H9 (cell line): Measurements from ENCODE around the gene EVC. TPM values are rescaled to one million over a fixed set of nuclear protein-coding genes. Genes with fewer than 3 reads are reported as not detected.

ENCODE experiments used
- DNase-seq: peaks from one replicate; pipeline ENCODE4 v3.0.0-alpha.2; 2017
- H2AFZ ChIP-seq: one replicate; pipeline ENCODE4 v1.6.1; 2013; ENCODE audit warnings: mild to moderate bottlenecking, low read length, control low read depth, moderate library complexity
- H2AK5ac ChIP-seq: 2 replicates; pipeline ENCODE4 v1.6.1; 2013; ENCODE audit warnings: low read length, control low read depth, mixed read lengths; ENCODE audit not compliant: insufficient read length
- H2BK120ac ChIP-seq: one replicate; pipeline ENCODE4 v1.6.1; 2013; ENCODE audit warnings: low read depth, mild to moderate bottlenecking, low read length, control low read depth, inconsistent platforms; ENCODE audit not compliant: poor library complexity, severe bottlenecking
- H2BK12ac ChIP-seq: 2 replicates; pipeline ENCODE4 v1.6.1; 2013; ENCODE audit warnings: low read length, control low read depth, mixed read lengths, low read depth; ENCODE audit not compliant: insufficient read length
- H2BK15ac ChIP-seq: 2 replicates; pipeline ENCODE4 v1.6.1; 2013; ENCODE audit warnings: low read depth, low read length, control low read depth
- H2BK20ac ChIP-seq: one replicate; pipeline ENCODE4 v1.6.1; 2013; ENCODE audit warnings: low read depth, mild to moderate bottlenecking, low read length, control low read depth, inconsistent platforms; ENCODE audit not compliant: poor library complexity, severe bottlenecking
- H2BK5ac ChIP-seq: 2 replicates; pipeline ENCODE4 v1.6.1; 2013; ENCODE audit warnings: low read length, control low read depth, mixed read lengths; ENCODE audit not compliant: insufficient read length
- H3K14ac ChIP-seq: 2 replicates; pipeline ENCODE4 v1.6.1; 2013; ENCODE audit warnings: low read length, control low read depth; ENCODE audit not compliant: insufficient read depth
- H3K18ac ChIP-seq: 2 replicates; pipeline ENCODE4 v1.6.1; 2013; ENCODE audit warnings: low read depth, mild to moderate bottlenecking, mixed read lengths, low read length, control low read depth; ENCODE audit not compliant: insufficient read length
- H3K23ac ChIP-seq: 2 replicates; pipeline ENCODE4 v1.6.1; 2013; ENCODE audit warnings: low read length, control low read depth, mixed read lengths, low read depth; ENCODE audit not compliant: insufficient read length
- H3K23me2 ChIP-seq: 2 replicates; pipeline ENCODE4 v1.6.1; 2013; ENCODE audit warnings: low read depth, mild to moderate bottlenecking, mixed read lengths, low read length, control low read depth; ENCODE audit not compliant: insufficient read length, poor library complexity, severe bottlenecking
- H3K27ac ChIP-seq: 2 replicates; pipeline ENCODE4 v1.5.1; 2013; ENCODE audit warnings: low read length, control low read depth, mixed read lengths, low read depth; ENCODE audit not compliant: insufficient read length
- H3K27me3 ChIP-seq: 2 replicates; pipeline ENCODE4 v1.6.1; 2013; ENCODE audit warnings: low read length, control low read depth, inconsistent platforms; ENCODE audit not compliant: insufficient read depth
- H3K4ac ChIP-seq: 2 replicates; pipeline ENCODE4 v1.6.1; 2013; ENCODE audit warnings: low read depth, mild to moderate bottlenecking, control low read depth, inconsistent platforms, low read length, moderate library complexity
- H3K4me1 ChIP-seq: 2 replicates; pipeline ENCODE4 v1.6.1; 2013; ENCODE audit warnings: low read length, control low read depth, inconsistent platforms; ENCODE audit not compliant: insufficient read depth
- H3K4me2 ChIP-seq: 2 replicates; pipeline ENCODE4 v1.6.1; 2013; ENCODE audit warnings: low read length, control low read depth, mixed read lengths; ENCODE audit not compliant: insufficient read length, insufficient read depth
- H3K56ac ChIP-seq: 2 replicates; pipeline ENCODE4 v1.6.1; 2013; ENCODE audit warnings: low read depth, mild to moderate bottlenecking, mixed read lengths, low read length, control low read depth; ENCODE audit not compliant: insufficient read length
- H3K79me1 ChIP-seq: 2 replicates; pipeline ENCODE4 v1.6.1; 2013; ENCODE audit warnings: low read depth, mild to moderate bottlenecking, moderate library complexity, low read length, control low read depth, inconsistent platforms; ENCODE audit not compliant: insufficient read depth, poor library complexity, severe bottlenecking
- H3K79me2 ChIP-seq: 2 replicates; pipeline ENCODE4 v1.6.1; 2013; ENCODE audit warnings: low read length, control low read depth, inconsistent platforms; ENCODE audit not compliant: insufficient read depth
- H3K9ac ChIP-seq: 2 replicates; pipeline ENCODE4 v1.6.1; 2013; ENCODE audit warnings: low read length, control low read depth, mixed read lengths; ENCODE audit not compliant: insufficient read length; ENCODE audit errors: extremely low read depth
- H3K9me3 ChIP-seq: one replicate; pipeline ENCODE4 v1.6.1; 2013; ENCODE audit warnings: low read depth, low read length, inconsistent platforms; ENCODE audit not compliant: control insufficient read depth
- H3T11ph ChIP-seq: one replicate; pipeline ENCODE4 v1.6.1; 2013; ENCODE audit warnings: mild to moderate bottlenecking, low read length, control low read depth, inconsistent platforms
- H4K20me1 ChIP-seq: one replicate; pipeline ENCODE4 v1.6.1; 2013; ENCODE audit not compliant: control insufficient read depth, insufficient read length, insufficient read depth
- H4K5ac ChIP-seq: 2 replicates; pipeline ENCODE4 v1.6.1; 2013; ENCODE audit warnings: low read depth, mild to moderate bottlenecking, mixed read lengths, low read length, control low read depth; ENCODE audit not compliant: insufficient read length
- H4K8ac ChIP-seq: replicated peaks from 2 replicates; pipeline ENCODE4 v1.6.1; 2013; ENCODE audit warnings: low read length, control low read depth, mixed read lengths, low read depth; ENCODE audit not compliant: insufficient read length
- H4K91ac ChIP-seq: 2 replicates; pipeline ENCODE4 v1.6.1; 2013; ENCODE audit warnings: low read depth, mild to moderate bottlenecking, moderate library complexity, mixed read lengths, low read length, control low read depth; ENCODE audit not compliant: insufficient read length
- H3K27ac Mint-ChIP-seq, 3 experiments: 2 replicates in 2 of 3; 3 replicates in 1 of 3; pipeline ENCODE4 v1.8.0; 2020 to 2021; ENCODE audit warnings: mixed read lengths in 3 of 3, mild to moderate bottlenecking in 1 of 3, moderate library complexity in 1 of 3
- H3K27me3 Mint-ChIP-seq: 2 replicates; pipeline ENCODE4 v1.8.0; 2021; ENCODE audit warnings: low read depth, mild to moderate bottlenecking, moderate library complexity, mixed read lengths
- H3K36me3 Mint-ChIP-seq, 3 experiments: 2 replicates in 2 of 3; 3 replicates in 1 of 3; pipeline ENCODE4 v1.8.0; 2020 to 2021; ENCODE audit warnings: low read depth in 3 of 3, mixed read lengths in 3 of 3; ENCODE audit not compliant: insufficient read depth in 1 of 3
- H3K4me1 Mint-ChIP-seq, 2 experiments: 2 replicates each; pipeline ENCODE4 v1.8.0; 2020; ENCODE audit warnings: mixed read lengths in 2 of 2
- H3K4me3 Mint-ChIP-seq, 2 experiments: 2 replicates in 1 of 2; 3 replicates in 1 of 2; pipeline ENCODE4 v1.8.0; 2020 to 2021; ENCODE audit warnings: mild to moderate bottlenecking in 2 of 2, mixed read lengths in 2 of 2, moderate library complexity in 1 of 2
- H3K9me3 Mint-ChIP-seq, 2 experiments: 2 replicates in 1 of 2; 3 replicates in 1 of 2; pipeline ENCODE4 v1.8.0; 2020; ENCODE audit warnings: mild to moderate bottlenecking in 2 of 2, mixed read lengths in 2 of 2, moderate library complexity in 1 of 2
- WGBS: extraction: QIAGEN DNeasy Blood & Tissue Kit; methylation state at CpG from one replicate; pipeline ENCODE4 v1.1.7; 2013; ENCODE audit warnings: missing lambda C conversion rate, low lambda C conversion rate, mixed read lengths; ENCODE audit not compliant: insufficient read length; ENCODE audit errors: extremely low coverage; 5-methylcytosine and 5-hydroxymethylcytosine counted together
- total RNA-seq: library from RNA; stranded (reverse); gene quantifications from 2 replicates; pipeline ENCODE4 v1.2.1, GENCODE V29; 2021
- TF ChIP-seq, protein P1 (sequence below): fragments of 200-600 bp; sonication (generic); conservative IDR thresholded peaks from 3 replicates; pipeline ENCODE4 v1.8.0; 2021; ENCODE audit warnings: antibody characterized with exemption, mild to moderate bottlenecking

Gene EVC
- total RNA-seq, 1 experiment from 2014 or later: 10.1 TPM

DNA sequence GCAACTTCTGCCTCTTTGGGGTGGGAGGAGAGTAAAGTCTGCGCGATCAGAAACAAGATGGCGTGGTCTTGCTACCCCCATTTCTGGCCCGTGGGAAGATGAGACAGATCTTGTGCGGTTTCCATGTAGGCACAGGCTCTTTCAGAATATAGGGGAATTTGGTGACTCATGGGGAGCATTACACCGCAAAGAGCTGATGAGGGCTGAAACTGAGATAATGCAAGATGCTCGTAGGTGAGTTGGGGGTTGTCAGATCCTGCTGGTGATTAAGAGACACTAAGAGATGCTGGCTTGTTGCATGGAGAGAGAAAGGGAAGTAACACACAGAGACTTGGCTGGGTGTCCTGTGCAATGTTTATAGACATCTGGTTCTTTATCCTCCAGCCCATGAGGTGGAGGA lies 1.5 kb downstream of the EVC start:
- peak overlapping the region; percentile 32 to 85 for H3K4me3 Mint-ChIP-seq
- TF ChIP-seq, protein P1, sequence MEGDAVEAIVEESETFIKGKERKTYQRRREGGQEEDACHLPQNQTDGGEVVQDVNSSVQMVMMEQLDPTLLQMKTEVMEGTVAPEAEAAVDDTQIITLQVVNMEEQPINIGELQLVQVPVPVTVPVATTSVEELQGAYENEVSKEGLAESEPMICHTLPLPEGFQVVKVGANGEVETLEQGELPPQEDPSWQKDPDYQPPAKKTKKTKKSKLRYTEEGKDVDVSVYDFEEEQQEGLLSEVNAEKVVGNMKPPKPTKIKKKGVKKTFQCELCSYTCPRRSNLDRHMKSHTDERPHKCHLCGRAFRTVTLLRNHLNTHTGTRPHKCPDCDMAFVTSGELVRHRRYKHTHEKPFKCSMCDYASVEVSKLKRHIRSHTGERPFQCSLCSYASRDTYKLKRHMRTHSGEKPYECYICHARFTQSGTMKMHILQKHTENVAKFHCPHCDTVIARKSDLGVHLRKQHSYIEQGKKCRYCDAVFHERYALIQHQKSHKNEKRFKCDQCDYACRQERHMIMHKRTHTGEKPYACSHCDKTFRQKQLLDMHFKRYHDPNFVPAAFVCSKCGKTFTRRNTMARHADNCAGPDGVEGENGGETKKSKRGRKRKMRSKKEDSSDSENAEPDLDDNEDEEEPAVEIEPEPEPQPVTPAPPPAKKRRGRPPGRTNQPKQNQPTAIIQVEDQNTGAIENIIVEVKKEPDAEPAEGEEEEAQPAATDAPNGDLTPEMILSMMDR: no peak

More for the DNA sequence above, 1.5 kb downstream of the EVC start:
- Histone ChIP-seq H3K4me1 (no peaks in the 10 kb centered on the region), H3K27ac (no peak overlapping the region), H4K91ac (no peak overlapping the region), H2BK12ac (no peak overlapping the region), H2BK15ac (no peak overlapping the region), H3K18ac (no peak overlapping the region), H3K79me2 (no peaks in the 10 kb centered on the region; the same call in 1 of the 2 replicates), H3K9me3 (no peaks in the 10 kb centered on the region), H2AK5ac (no peak overlapping the region), H3K23ac (no peak overlapping the region), H4K5ac (no peak overlapping the region), H3K4ac (no peak overlapping the region), H2BK20ac (no peak overlapping the region), H3K79me1 (no peaks in the 10 kb centered on the region), H3K9ac (no peak overlapping the region), H3K27me3 (peaks cover 5% of the 10 kb centered on the region; the same call in 1 of the 2 replicates), H3K23me2 (peaks cover 23% of the 10 kb centered on the region), H3K56ac (no peak overlapping the region), H3K4me2 (no peak overlapping the region), H4K20me1 (no peaks in the 10 kb centered on the region), H3T11ph (no peak overlapping the region), H4K8ac (no peak overlapping the region), H2AFZ (no peak overlapping the region), H2BK5ac (no peak overlapping the region), H2BK120ac (no peak overlapping the region), H3K14ac (no peak overlapping the region)
- peaks cover 19% of the 10 kb centered on the region for H3K27me3 Mint-ChIP-seq
- H3K4me1 Mint-ChIP-seq: peaks cover 16 to 26% of the 10 kb centered on the region in 2 experiments
- H3K36me3 Mint-ChIP-seq: peaks cover 11 to 23% (median 17%) of the 10 kb centered on the region in 3 experiments
- peaks cover 13% of the 10 kb centered on the region in 2 experiments for H3K9me3 Mint-ChIP-seq
- H3K27ac Mint-ChIP-seq: no peak overlapping the region
- no peak for DNase-seq
- WGBS: no CpG with 5 or more reads among the region's 7 CpGs
